ENCODE results near the gene IKZF2. TPM values are rescaled to one million over a fixed set of nuclear protein-coding genes. Genes with fewer than 3 reads are reported as not detected.

Gene IKZF2
- total RNA-seq, 1 experiment from 2014 or later = 3.0 TPM

GRCh38 chr2:213067888-213068287 is 83.5 kb downstream of the IKZF2 start:
- Mint-ChIP-seq H3K4me3 (no peak overlapping the region), H3K9me3 (no peaks in the 10 kb centered on the region), H3K27me3 (ENCODE audit: low read depth) (no peaks in the 10 kb centered on the region), H3K27ac (no peak overlapping the region), H3K4me1 (peaks cover 21 to 23% of the 10 kb centered on the region in 2 experiments), H3K36me3 (ENCODE audit: insufficient read depth in 1 of 3, low read depth in 3 of 3) (no peaks in the 10 kb centered on the region)
- H2BK12ac ChIP-seq (ENCODE audit: insufficient read length, low read depth, low read length) = no peak overlapping the region
- no peak overlapping the region for H2BK15ac ChIP-seq (ENCODE audit: low read depth, low read length)
- H3K23ac ChIP-seq (ENCODE audit: insufficient read length, low read depth, low read length) = no peak overlapping the region
- no peak overlapping the region for H3K4me2 ChIP-seq (ENCODE audit: insufficient read depth, insufficient read length, low read length)
- no peaks in the 10 kb centered on the region for H3K27me3 ChIP-seq (ENCODE audit: insufficient read depth, low read length)
- H2BK20ac ChIP-seq (ENCODE audit: low read depth, low read length, poor library complexity, severe bottlenecking) = no peak overlapping the region
- H3K23me2 ChIP-seq (ENCODE audit: insufficient read length, low read depth, low read length, poor library complexity, severe bottlenecking) = no peaks in the 10 kb centered on the region
- no peak overlapping the region for H3K56ac ChIP-seq (ENCODE audit: insufficient read length, low read depth, low read length)
- no peaks in the 10 kb centered on the region for H3K9me3 ChIP-seq (ENCODE audit: control insufficient read depth, low read depth, low read length)
- DNase-seq = no peak
- no peak overlapping the region for H2AFZ ChIP-seq (ENCODE audit: low read length)
- no peaks in the 10 kb centered on the region for H4K20me1 ChIP-seq (ENCODE audit: control insufficient read depth, insufficient read depth, insufficient read length)
- no peak overlapping the region for H3K9ac ChIP-seq (ENCODE audit: extremely low read depth, insufficient read length, low read length)
- no peak overlapping the region for H4K5ac ChIP-seq (ENCODE audit: insufficient read length, low read depth, low read length)
- TF ChIP-seq, protein P1, sequence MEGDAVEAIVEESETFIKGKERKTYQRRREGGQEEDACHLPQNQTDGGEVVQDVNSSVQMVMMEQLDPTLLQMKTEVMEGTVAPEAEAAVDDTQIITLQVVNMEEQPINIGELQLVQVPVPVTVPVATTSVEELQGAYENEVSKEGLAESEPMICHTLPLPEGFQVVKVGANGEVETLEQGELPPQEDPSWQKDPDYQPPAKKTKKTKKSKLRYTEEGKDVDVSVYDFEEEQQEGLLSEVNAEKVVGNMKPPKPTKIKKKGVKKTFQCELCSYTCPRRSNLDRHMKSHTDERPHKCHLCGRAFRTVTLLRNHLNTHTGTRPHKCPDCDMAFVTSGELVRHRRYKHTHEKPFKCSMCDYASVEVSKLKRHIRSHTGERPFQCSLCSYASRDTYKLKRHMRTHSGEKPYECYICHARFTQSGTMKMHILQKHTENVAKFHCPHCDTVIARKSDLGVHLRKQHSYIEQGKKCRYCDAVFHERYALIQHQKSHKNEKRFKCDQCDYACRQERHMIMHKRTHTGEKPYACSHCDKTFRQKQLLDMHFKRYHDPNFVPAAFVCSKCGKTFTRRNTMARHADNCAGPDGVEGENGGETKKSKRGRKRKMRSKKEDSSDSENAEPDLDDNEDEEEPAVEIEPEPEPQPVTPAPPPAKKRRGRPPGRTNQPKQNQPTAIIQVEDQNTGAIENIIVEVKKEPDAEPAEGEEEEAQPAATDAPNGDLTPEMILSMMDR (conservative IDR thresholded peaks at IDR 0.05) = no peak
- H2BK5ac ChIP-seq (ENCODE audit: insufficient read length, low read length) = no peak overlapping the region
- no peaks in the 10 kb centered on the region for H3K79me1 ChIP-seq (ENCODE audit: insufficient read depth, low read depth, low read length, poor library complexity, severe bottlenecking)
- no peaks in the 10 kb centered on the region for H3K4me1 ChIP-seq (ENCODE audit: insufficient read depth, low read length)
- no peak overlapping the region for H3K18ac ChIP-seq (ENCODE audit: insufficient read length, low read depth, low read length)
- no peak overlapping the region for H4K91ac ChIP-seq (ENCODE audit: insufficient read length, low read depth, low read length)
- no peak overlapping the region for H3K14ac ChIP-seq (ENCODE audit: insufficient read depth, low read length)
- H4K8ac ChIP-seq (replicated peaks; ENCODE audit: insufficient read length, low read depth, low read length) = no peak overlapping the region
- no peak overlapping the region for H3T11ph ChIP-seq (ENCODE audit: low read length)
- no peak overlapping the region for H2AK5ac ChIP-seq (ENCODE audit: insufficient read length, low read length)
- H2BK120ac ChIP-seq (ENCODE audit: low read depth, low read length, poor library complexity, severe bottlenecking) = no peak overlapping the region
- no peak overlapping the region for H3K4ac ChIP-seq (ENCODE audit: low read depth, low read length)
- no peaks in the 10 kb centered on the region for H3K79me2 ChIP-seq (ENCODE audit: insufficient read depth, low read length)
- H3K27ac ChIP-seq (ENCODE audit: insufficient read length, low read depth, low read length) = no peak overlapping the region
